GM21423 (cell line): Measurements from ENCODE around the gene ACP5.
A peak's percentile ranks its signal among the peaks of the same experiment; 100 is the strongest.
"Not testable (repeated sequence)": the region's sequence is repeated elsewhere in the genome, so short reads cannot be mapped to it uniquely, and the experiment has no call there.

Experiments used
- ATAC-seq: cut with Tn5 transposase; IDR thresholded peaks from one replicate; pipeline ENCODE4 v1.9.1; 2021; ENCODE audit warnings: mild to moderate bottlenecking, moderate library complexity; ENCODE audit not compliant: unreplicated experiment

The ACP5 gene

DNA sequence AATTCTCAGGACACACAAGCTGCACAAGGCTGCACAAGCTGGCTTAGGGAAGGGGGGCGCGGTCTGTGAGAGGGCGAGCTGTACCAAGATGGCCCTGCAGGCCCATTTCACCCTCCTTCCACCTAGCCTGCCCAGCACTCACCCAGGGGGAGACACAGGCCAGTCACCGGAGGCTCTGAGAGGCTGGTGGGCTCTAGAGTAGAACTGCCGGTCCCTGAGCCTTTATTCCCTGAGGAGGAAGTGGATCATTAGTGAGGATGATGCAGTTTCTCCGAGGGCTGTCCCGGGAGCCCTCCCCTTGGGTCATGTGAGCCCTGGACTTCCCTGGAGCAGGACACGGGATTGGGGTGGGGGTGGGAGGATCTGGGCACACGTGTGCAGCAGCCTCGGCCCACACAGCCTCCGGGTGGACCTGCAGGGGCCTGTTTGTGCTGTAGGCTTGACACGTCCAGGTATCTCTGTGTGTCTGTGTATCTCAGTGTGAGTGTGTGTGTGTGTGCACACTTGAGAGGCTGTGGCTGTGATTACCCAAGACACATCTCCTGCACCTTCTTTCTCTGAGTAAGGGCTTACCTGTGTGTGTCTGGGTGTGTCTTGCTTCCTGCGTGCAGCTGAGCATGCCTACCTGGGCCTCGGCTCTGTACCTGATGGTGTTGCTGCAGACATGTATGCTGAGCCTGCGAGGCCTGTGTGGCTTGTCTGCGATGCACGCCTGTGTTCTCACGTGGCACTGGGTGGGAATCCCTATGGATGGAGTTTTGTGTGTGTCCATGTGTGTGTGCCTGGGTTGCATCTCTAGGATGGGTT, at the start of gene ACP5:
Gene ACP5 (minus strand): TSS at position 195 of the 807 bp plus-strand sequence. CDS start 328 bp downstream, outside the sequence.
- ATAC-seq = no peak

GRCh38 chr19:11626252-11626651, 48.8 kb upstream of the ACP5 start:
- ATAC-seq = no peak

- no peak for ATAC-seq
Measured at GRCh38 chr19:11624069-11624463, 46.6 kb upstream of the ACP5 start.

GRCh38 chr19:11622401-11622800, 45.0 kb upstream of the ACP5 start:
- ATAC-seq = not testable (repeated sequence)

DNA sequence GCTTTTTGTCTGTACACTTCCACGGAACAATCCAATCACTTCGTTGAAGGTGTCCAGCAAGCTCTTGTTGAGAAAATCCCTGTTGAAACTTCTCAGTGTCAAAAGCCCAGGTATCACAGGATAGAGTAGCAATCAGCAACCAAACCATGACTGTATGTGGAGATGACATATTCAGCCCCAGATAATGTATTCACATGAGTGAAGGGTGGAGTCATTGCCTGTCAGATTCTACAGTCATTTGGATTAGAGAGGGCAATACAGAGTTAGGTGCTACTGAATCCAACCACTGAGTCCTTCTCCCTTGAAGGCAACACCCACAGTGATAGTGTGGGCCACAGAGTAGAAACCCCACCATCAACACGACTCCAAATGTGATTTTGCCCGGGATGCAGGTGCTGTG, 43.1 kb upstream of the ACP5 start:
- ATAC-seq = no peak

GRCh38 chr19:11617180-11618062, 40.0 kb upstream of the ACP5 start:
- ATAC-seq = no peak

GRCh38 chr19:11612816-11613511, 35.5 kb upstream of the ACP5 start:
- ATAC-seq = no peak

- ATAC-seq = no peak
Measured at GRCh38 chr19:11611730-11612129, 34.3 kb upstream of the ACP5 start.

- ATAC-seq = no peak
Measured at GRCh38 chr19:11606484-11606883, 29.0 kb upstream of the ACP5 start.

- ATAC-seq = not testable (repeated sequence)
Measured at GRCh38 chr19:11599704-11600103, 22.3 kb upstream of the ACP5 start.

GRCh38 chr19:11598746-11599145, 21.3 kb upstream of the ACP5 start:
- no peak for ATAC-seq

DNA sequence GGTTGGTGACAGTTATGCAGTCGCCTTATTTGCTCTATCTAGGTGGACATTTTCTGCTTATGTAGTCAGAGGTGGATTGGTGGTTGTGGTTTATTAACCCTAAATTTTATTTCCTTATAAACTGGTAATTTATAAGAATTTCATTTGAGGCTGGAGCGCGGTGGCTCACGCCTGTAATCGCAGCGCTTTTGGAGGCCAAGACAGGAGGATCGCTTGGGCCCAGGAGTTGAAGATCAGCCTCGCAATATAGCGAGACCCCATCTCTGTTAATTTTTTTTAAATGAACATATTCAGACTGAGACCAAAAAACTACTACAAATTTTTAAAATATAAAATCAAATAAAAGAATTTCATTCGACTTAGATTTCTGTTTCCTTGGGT, 20.6 kb upstream of the ACP5 start:
- no peak for ATAC-seq

- peak; percentile 97 for ATAC-seq
Measured at GRCh38 chr19:11597202-11598102, 20.0 kb upstream of the ACP5 start, which contains the start of gene ZNF627. TSS of gene ZNF627 (plus strand) at chr19:11597483. CDS start at chr19:11597628, 145 bp downstream.

DNA sequence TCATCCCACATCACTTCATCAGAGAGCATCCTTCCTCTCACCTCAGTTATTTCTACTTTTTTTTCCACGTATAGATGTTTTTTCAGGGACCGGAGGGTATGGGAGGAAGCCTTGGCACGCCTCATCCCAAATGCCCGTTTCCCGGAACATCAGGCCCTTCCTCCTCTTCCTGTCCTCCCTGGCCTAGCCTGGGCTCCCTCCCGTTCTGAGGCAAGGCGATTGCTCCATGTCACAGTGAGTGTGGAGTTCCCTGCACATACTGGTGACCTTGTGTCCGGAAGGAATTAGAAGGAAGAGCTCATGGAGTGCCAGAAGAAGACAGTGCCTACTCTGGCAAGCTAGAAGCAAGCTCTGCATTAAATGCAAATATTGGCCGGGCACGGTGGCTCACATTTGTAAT, 18.7 kb upstream of the ACP5 start:
- ATAC-seq = no peak

DNA sequence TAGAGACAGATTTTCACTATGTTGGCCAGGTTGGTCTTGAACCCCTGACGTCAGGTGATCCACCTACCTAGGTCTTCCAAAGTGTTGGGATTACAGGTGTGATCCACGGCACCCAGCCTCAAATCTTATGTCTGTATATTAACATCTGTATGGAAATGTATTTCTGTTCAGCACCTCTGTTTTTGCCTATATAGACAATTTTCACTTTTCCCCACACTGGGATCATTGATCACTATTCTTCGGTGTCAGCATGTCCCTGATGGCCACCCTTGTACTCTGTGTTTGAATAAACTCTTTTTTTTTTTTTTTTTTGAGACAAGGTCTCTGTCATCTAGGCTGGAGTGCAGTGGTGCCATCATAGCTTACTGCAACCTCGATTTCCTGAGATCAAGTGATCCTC, 16.6 kb upstream of the ACP5 start:
- ATAC-seq = no peak

- ATAC-seq = no peak
Measured at GRCh38 chr19:11587975-11588631, 10.7 kb upstream of the ACP5 start.

DNA sequence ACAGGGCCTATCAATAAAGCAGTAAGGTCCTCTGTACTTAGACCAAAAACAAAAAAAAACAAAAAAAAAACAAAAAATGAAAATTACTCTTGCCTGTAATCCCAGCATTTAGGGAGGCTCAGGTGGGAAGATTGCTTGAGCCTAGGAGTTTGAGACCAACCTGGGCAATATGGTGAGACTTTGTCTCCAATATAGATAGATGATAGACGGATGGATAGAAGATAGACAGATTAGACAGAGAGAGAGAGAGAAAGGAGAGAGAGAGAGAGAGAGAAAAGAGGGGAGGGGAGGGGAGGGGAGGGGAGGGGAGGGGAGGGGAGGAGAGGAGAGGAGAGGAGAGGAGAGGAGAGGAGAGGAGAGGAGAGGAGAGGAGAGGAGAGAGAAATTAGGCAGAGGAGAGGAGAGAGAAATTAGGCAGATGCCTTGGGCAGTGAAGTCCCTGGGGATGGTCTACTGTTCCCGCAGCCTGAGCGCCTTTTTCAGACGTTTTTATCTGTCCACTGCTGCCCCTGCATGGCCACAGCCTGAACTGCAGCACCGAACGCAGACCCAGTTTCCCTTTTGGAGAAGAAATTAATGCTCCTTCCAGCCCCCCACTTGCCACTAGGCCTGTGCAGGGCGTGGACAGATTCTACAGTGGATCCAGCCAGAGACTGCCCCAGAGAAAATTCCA, 10.0 kb upstream of the ACP5 start:
- peak; percentile 47 for ATAC-seq

DNA sequence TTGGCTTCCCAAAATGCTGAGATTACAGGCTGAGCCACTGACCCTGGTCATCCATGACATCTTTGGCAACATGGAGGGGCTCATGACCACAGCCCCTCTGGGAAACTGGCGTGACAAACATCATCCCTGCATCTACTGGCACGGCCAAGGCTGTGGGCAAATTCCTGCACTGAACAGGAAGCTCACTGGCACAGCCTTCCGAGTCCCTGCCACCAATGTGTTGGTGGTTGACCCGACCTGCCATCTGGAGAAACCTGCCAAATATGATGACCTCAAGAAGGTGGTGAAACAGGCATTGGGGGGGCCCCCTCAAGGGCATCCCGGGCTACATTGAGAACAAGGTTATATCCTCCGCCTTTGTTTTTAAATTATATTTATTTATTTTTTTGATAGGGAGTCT, 8.9 kb upstream of the ACP5 start:
- ATAC-seq = no peak

- ATAC-seq = peak; percentile 66
Measured at GRCh38 chr19:11581740-11582139, 4.3 kb upstream of the ACP5 start.
